Hepatic stellate cell (primary cell): ENCODE measurements around the gene ANAPC4.

Experiments used
- DNase-seq: peaks from one replicate; pipeline ENCODE4 v3.0.0; 2011; ENCODE audit warnings: low spot score

The ANAPC4 gene

GRCh38 chr4:25377572-25378436, 741 bp downstream of the ANAPC4 start:
- no peak for DNase-seq

GRCh38 chr4:25378437-25378743, 1.3 kb downstream of the ANAPC4 start:
- no peak for DNase-seq

- no peak for DNase-seq
These were observed 2.5 kb downstream of the ANAPC4 start for GRCh38 chr4:25379591-25379990.

- DNase-seq: no peak
These were observed 6.6 kb downstream of the ANAPC4 start for GRCh38 chr4:25383647-25384046.

GRCh38 chr4:25386926-25387325, 9.9 kb downstream of the ANAPC4 start:
- no peak for DNase-seq

- no peak for DNase-seq
These were observed 20.2 kb downstream of the ANAPC4 start for GRCh38 chr4:25397305-25397704.

- no peak for DNase-seq
These were observed 22.4 kb downstream of the ANAPC4 start for GRCh38 chr4:25399510-25399909.

GRCh38 chr4:25401066-25401465, 24.0 kb downstream of the ANAPC4 start:
- peak; percentile 29 for DNase-seq

- peak; percentile 19 for DNase-seq
These were observed 25.5 kb downstream of the ANAPC4 start for GRCh38 chr4:25402521-25402920.

GRCh38 chr4:25403699-25404098, 26.6 kb downstream of the ANAPC4 start:
- DNase-seq: no peak

GRCh38 chr4:25405453-25405852, 28.4 kb downstream of the ANAPC4 start:
- no peak for DNase-seq

GRCh38 chr4:25406081-25406692, 29.1 kb downstream of the ANAPC4 start:
- no peak for DNase-seq

GRCh38 chr4:25410820-25411529, 33.9 kb downstream of the ANAPC4 start:
- DNase-seq: no peak

- no peak for DNase-seq
These were observed 36.2 kb downstream of the ANAPC4 start for GRCh38 chr4:25413261-25413660.

GRCh38 chr4:25417014-25417413, 40.0 kb downstream of the ANAPC4 start:
- no peak for DNase-seq

- no peak for DNase-seq
These were observed 43.9 kb downstream of the ANAPC4 start for GRCh38 chr4:25420931-25421330.

GRCh38 chr4:25421816-25422525, 44.9 kb downstream of the ANAPC4 start:
- no peak for DNase-seq

GRCh38 chr4:25423548-25423947, 46.5 kb downstream of the ANAPC4 start:
- no peak for DNase-seq

GRCh38 chr4:25424539-25425228, 47.6 kb downstream of the ANAPC4 start:
- no peak for DNase-seq

- no peak for DNase-seq
These were observed 48.3 kb downstream of the ANAPC4 start for GRCh38 chr4:25425361-25425760.

- DNase-seq: no peak
These were observed 50.8 kb downstream of the ANAPC4 start for GRCh38 chr4:25427871-25428270.

GRCh38 chr4:25430630-25431029, 53.6 kb downstream of the ANAPC4 start:
- DNase-seq: no peak
